CD8-positive, alpha-beta memory T cell (primary cell): ENCODE results near the gene KDM5A. TPM values are rescaled to one million over a fixed set of nuclear protein-coding genes. Genes with fewer than 3 reads are reported as not detected.

Experiments
- CTCF ChIA-PET: fragments of 350-600 bp; sonication (Branson Sonifier 250); formaldehyde crosslinking; loops from one replicate; lab custom pipeline; 2021; ENCODE audit warnings: antibody characterized with exemption; lab: Charles Lee
- POLR2A ChIA-PET: fragments of 350-600 bp; sonication (Branson Sonifier 250); formaldehyde crosslinking; loops from one replicate; lab custom pipeline; 2021; ENCODE audit warnings: antibody characterized with exemption; lab: Charles Lee
- DNase-seq, 5 donors: peaks; one replicate each; pipeline versions ENCODE4 v3.0.0 to v3.0.0-alpha.2; 2020 to 2022; ENCODE audit warnings: mixed read lengths in 1 of 5
- H3K27ac ChIP-seq: one replicate; pipeline ENCODE4 v1.7.0; 2013; ENCODE audit warnings: low read depth, mild to moderate bottlenecking, low read length, moderate library complexity
- H3K27me3 ChIP-seq: 2 replicates; pipeline ENCODE4 v1.7.0; 2013; ENCODE audit warnings: low read length, mild to moderate bottlenecking; ENCODE audit not compliant: insufficient read depth, poor library complexity, severe bottlenecking
- H3K36me3 ChIP-seq: 2 replicates; pipeline ENCODE4 v1.7.0; 2013; ENCODE audit warnings: mild to moderate bottlenecking, low read length, moderate library complexity; ENCODE audit not compliant: insufficient read depth
- H3K4me1 ChIP-seq: 2 replicates; pipeline ENCODE4 v1.7.0; 2013; ENCODE audit warnings: mild to moderate bottlenecking, low read length, moderate library complexity; ENCODE audit not compliant: insufficient read depth
- H3K4me3 ChIP-seq: 2 replicates; pipeline ENCODE4 v1.7.0; 2013; ENCODE audit warnings: mild to moderate bottlenecking, low read length
- H3K9me3 ChIP-seq: 2 replicates; pipeline ENCODE4 v1.7.0; 2013; ENCODE audit warnings: mild to moderate bottlenecking, low read length
- H3K27ac Mint-ChIP-seq, 8 donors: one replicate each; pipeline ENCODE4 v1.8.0; 2020 to 2021; ENCODE audit warnings: mixed read lengths in 8 of 8, mild to moderate bottlenecking in 6 of 8, inconsistent platforms in 3 of 8, moderate library complexity in 3 of 8
- H3K27me3 Mint-ChIP-seq, 2 donors: one replicate each; pipeline ENCODE4 v1.8.0; 2020 to 2021; ENCODE audit warnings: mixed read lengths in 2 of 2, mild to moderate bottlenecking in 1 of 2, moderate library complexity in 1 of 2
- H3K36me3 Mint-ChIP-seq, 3 donors: one replicate each; pipeline ENCODE4 v1.8.0; 2020 to 2021; ENCODE audit warnings: mixed read lengths in 3 of 3, inconsistent platforms in 1 of 3, mild to moderate bottlenecking in 1 of 3
- H3K4me1 Mint-ChIP-seq, 3 donors: one replicate each; pipeline ENCODE4 v1.8.0; 2020 to 2021; ENCODE audit warnings: mixed read lengths in 3 of 3, inconsistent platforms in 1 of 3, mild to moderate bottlenecking in 1 of 3
- H3K4me3 Mint-ChIP-seq, 7 donors: one replicate each; pipeline ENCODE4 v1.8.0; 2020 to 2021; ENCODE audit warnings: mixed read lengths in 7 of 7, mild to moderate bottlenecking in 6 of 7, moderate library complexity in 4 of 7, inconsistent platforms in 2 of 7
- H3K9me3 Mint-ChIP-seq, 5 donors: one replicate each; pipeline ENCODE4 v1.8.0; 2020 to 2022; ENCODE audit warnings: mixed read lengths in 5 of 5, mild to moderate bottlenecking in 3 of 5, moderate library complexity in 2 of 5, inconsistent platforms in 1 of 5
- polyA plus RNA-seq: library from polyadenylated mRNA; unstranded; fragments of 300-500 nt; fragmentation: Illumina TruSeq; gene quantifications from one replicate; pipeline ENCODE4 v1.2.3, GENCODE V29; 2021
- total RNA-seq, 2 experiments: library from RNA; stranded (reverse); gene quantifications; one replicate each; pipeline ENCODE4 v1.2.3, GENCODE V29; 2021

KDM5A gene
- total and polyA plus RNA-seq, 3 experiments from 2014 or later: 71.8 to 76.6 (median 75.6) TPM

DNA sequence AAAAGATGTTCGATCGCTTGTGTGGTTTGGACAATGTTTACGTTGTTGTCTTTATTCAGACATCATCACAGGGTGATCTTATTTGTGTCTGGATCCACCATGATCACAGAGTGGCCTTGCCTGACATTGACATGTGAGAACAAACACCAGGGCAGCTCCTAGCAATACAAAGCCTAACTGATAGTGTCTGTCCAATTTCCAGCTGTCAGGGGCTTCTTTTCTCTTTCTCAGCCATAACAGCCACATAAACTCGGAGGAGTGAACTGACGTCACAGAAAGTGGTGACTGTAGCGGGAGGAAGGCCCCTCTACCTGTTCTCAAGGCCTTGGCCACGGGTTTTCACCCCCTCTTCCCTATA, 120.7 kb downstream of the KDM5A start:
- no peaks in the 10 kb centered on the region for H3K9me3 Mint-ChIP-seq
- Histone ChIP-seq H3K27ac (no peak overlapping the region), H3K9me3 (no peaks in the 10 kb centered on the region), H3K4me1 (peaks cover 7% of the 10 kb centered on the region), H3K4me3 (no peak overlapping the region), H3K27me3 (no peaks in the 10 kb centered on the region), H3K36me3 (no peaks in the 10 kb centered on the region)
- CTCF ChIA-PET: no interaction called here
- no peak for DNase-seq
- no peak overlapping the region for H3K4me3 Mint-ChIP-seq
- peaks cover 0 to 4% (median 3%) of the 10 kb centered on the region in 3 donors for H3K36me3 Mint-ChIP-seq
- H3K27me3 Mint-ChIP-seq: no peaks in the 10 kb centered on the region
- POLR2A ChIA-PET: no interaction called here
- peak overlapping the region in 1 of 8 donors; percentile 18 for H3K27ac Mint-ChIP-seq
- H3K4me1 Mint-ChIP-seq: peaks cover 0 to 5% (median 3%) of the 10 kb centered on the region in 3 donors

DNA sequence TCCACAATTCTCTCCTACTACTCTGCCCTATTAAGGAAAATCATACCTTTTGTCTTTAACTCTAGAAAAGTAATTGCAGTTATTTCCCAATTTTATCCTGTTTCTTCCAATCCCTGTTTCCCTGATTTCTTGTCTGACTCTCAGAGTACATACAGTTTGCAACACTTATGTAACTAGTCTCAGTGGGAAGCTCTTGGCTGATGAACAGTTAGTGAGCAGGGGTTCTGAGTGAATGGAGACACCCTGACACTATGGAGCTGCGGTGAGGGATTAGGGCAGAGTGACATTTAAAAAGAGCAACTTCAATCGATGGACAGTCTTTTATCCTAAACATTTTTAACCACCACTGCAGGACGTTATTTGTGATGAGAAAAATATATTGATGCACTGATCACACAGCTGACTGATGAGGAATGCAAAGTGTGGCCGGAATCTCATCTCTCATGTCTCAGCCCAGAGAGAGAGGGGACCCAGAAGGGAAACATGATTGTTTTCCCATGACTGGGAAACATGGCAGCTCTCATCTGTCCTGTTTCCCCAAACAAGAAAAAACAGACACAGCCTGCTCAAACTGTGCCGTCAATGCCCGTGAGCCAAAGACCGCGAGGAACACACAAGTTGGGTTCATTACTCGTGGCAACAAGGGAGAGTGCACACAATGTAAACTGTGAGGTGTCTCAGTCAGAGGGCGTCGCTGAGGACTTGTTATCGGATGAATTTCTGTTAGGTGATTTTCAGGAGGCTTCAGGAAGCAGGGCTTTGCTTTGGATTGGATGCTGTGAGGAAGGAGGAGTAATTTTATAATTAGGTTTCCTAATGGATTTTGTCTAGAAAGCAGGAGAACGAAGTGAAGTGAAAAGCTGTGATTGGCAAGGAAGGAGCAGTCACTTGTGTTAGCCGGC, 121.3 kb downstream of the KDM5A start:
- no peak overlapping the region for H3K4me3 Mint-ChIP-seq

DNA sequence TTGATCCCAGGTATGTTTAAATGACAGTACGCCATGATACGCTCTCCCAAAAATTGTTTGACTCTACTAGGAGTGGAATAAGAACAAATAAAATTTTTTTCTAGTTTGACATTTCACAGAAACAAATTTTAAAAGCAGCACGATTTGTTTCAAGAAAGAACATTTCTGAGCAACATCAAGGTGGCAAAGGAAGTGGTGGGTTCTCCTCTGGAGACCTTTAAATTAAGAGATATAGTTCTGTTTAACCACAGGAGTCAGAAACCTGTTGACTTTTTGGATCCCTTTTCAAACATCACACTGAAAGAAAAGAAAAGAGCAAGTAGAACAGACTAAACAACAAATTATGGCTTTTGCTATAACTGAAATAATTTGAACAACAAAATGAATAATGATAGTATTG, 124.0 kb downstream of the KDM5A start:
- no peak overlapping the region for H3K27ac ChIP-seq
- ChIA-PET CTCF (interaction anchor here (1.3 kb wide), 1 partner anchor 10 kb away, joined by 3 read pairs; no protein-coding TSS in a partner anchor), POLR2A (no interaction called here)
- Mint-ChIP-seq H3K9me3 (no peaks in the 10 kb centered on the region), H3K27me3 (no peaks in the 10 kb centered on the region), H3K4me1 (peaks cover 0 to 5% (median 3%) of the 10 kb centered on the region in 3 donors), H3K27ac (no peak overlapping the region), H3K4me3 (no peak overlapping the region), H3K36me3 (peaks cover 0 to 4% (median 0%) of the 10 kb centered on the region in 3 donors)
- H3K36me3 ChIP-seq: no peaks in the 10 kb centered on the region
- H3K4me1 ChIP-seq: peaks cover 7% of the 10 kb centered on the region
- H3K9me3 ChIP-seq: no peaks in the 10 kb centered on the region
- no peaks in the 10 kb centered on the region for H3K27me3 ChIP-seq
- DNase-seq: no peak
- H3K4me3 ChIP-seq: no peak overlapping the region

More for the DNA sequence above, 121.3 kb downstream of the KDM5A start:
- H3K4me3 ChIP-seq: no peak overlapping the region
- no peaks in the 10 kb centered on the region for H3K36me3 ChIP-seq
- peak overlapping the region in 1 of 8 donors; percentile 18 for H3K27ac Mint-ChIP-seq
- peaks cover 7% of the 10 kb centered on the region for H3K4me1 ChIP-seq
- ChIA-PET CTCF (no interaction called here), POLR2A (no interaction called here)
- H3K9me3 Mint-ChIP-seq: no peaks in the 10 kb centered on the region
- H3K27me3 Mint-ChIP-seq: no peaks in the 10 kb centered on the region
- no peak overlapping the region for H3K27ac ChIP-seq
- no peaks in the 10 kb centered on the region for H3K27me3 ChIP-seq
- H3K4me1 Mint-ChIP-seq: peaks cover 0 to 5% (median 3%) of the 10 kb centered on the region in 3 donors
- DNase-seq: no peak
- H3K36me3 Mint-ChIP-seq: peaks cover 0 to 4% (median 3%) of the 10 kb centered on the region in 3 donors
- H3K9me3 ChIP-seq: no peaks in the 10 kb centered on the region

DNA sequence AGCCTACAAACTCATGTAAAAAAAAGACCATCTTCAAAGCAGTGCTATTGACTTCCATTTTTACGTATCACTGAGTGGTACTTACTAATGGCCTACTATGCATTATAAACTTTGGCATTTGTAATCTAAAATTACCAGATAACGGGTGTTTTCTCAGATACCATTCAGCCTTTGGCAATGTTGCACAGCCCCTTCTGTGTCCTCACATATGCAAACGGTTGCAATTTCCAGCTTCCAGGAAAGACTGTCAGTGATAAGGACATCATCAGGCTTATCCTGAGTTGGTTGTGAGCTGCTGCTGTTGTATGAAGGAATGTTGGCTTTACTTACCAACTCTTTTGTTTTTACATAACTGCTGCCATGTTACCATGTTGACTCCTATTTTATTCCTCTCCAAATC, 124.9 kb downstream of the KDM5A start:
- no peak for DNase-seq
- H3K27me3 Mint-ChIP-seq: peaks cover 0 to 5% of the 10 kb centered on the region in 2 donors
- H3K4me3 ChIP-seq: no peak overlapping the region
- CTCF ChIA-PET: interaction anchor here (1.3 kb wide), 1 partner anchor 11 kb away, joined by 3 read pairs; no protein-coding TSS in a partner anchor
- H3K36me3 ChIP-seq: no peaks in the 10 kb centered on the region
- H3K27me3 ChIP-seq: no peaks in the 10 kb centered on the region
- no peak overlapping the region for H3K27ac ChIP-seq
- H3K4me1 Mint-ChIP-seq: peaks cover 0 to 5% (median under 1%) of the 10 kb centered on the region in 3 donors
- no peak overlapping the region for H3K27ac Mint-ChIP-seq
- H3K4me3 Mint-ChIP-seq: no peak overlapping the region
- no peaks in the 10 kb centered on the region for H3K9me3 ChIP-seq
- peaks cover 0 to 4% (median 0%) of the 10 kb centered on the region in 3 donors for H3K36me3 Mint-ChIP-seq
- H3K9me3 Mint-ChIP-seq: no peaks in the 10 kb centered on the region
- POLR2A ChIA-PET: no interaction called here
- peaks cover 7% of the 10 kb centered on the region for H3K4me1 ChIP-seq

DNA sequence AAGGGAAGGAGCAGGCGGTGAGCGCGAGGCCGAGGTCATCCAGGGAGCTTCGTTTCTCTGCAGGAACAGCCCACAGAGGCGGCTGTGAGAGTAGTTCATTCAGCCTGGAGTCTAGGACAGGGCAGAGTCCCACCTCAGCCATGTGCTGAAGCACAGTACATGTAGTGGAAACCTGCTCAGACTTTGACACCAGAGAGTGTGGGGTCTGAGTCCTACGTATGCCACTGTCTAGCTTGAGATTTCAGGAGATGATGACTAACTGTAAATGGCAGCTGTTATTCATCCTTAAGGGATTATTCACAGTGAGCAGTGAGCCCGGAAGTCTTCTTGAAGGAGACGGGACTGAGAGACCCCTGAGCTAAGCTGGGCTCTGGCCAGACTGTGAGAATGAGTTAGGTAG, 125.5 kb downstream of the KDM5A start:
- H3K36me3 Mint-ChIP-seq: peaks cover 0 to 4% (median 0%) of the 10 kb centered on the region in 3 donors
- POLR2A ChIA-PET: no interaction called here
- Histone ChIP-seq H3K27me3 (no peaks in the 10 kb centered on the region), H3K4me1 (peaks cover 7% of the 10 kb centered on the region), H3K4me3 (no peak overlapping the region), H3K9me3 (no peaks in the 10 kb centered on the region), H3K36me3 (no peaks in the 10 kb centered on the region), H3K27ac (no peak overlapping the region)
- H3K27me3 Mint-ChIP-seq: peaks cover 2 to 5% of the 10 kb centered on the region in 2 donors
- CTCF ChIA-PET: no interaction called here
- H3K9me3 Mint-ChIP-seq: no peaks in the 10 kb centered on the region
- H3K27ac Mint-ChIP-seq: no peak overlapping the region
- H3K4me3 Mint-ChIP-seq: no peak overlapping the region
- peaks cover 0 to 5% (median 0%) of the 10 kb centered on the region in 3 donors for H3K4me1 Mint-ChIP-seq
- no peak for DNase-seq

DNA sequence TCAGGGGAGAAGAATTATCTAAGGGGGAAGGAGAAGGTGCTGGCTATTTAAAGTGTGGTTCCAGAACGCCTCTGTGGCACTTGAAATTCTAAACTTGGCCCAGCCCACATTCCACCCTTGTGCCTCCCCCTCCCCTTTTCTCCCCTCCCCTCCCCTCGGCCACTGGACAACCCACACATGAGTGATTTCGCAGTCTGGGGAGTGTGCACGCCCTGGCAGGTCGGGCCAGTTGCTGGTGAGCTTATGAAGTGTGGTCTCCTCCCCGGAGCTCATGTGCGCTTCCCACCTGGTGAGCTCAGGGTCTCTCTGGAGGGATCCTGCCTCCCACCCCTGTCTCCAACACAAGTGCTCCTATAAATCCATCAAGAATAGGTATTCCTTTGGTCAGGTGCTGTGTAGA, 126.3 kb downstream of the KDM5A start, which contains the start of gene SLC6A13:
SLC6A13 (minus strand) TSS at position 20 of the 400 bp plus-strand sequence. CDS start 2,784 bp downstream, outside the sequence.
- no peak for DNase-seq
- Mint-ChIP-seq H3K4me1 (peaks cover 0 to 5% (median 0%) of the 10 kb centered on the region in 3 donors), H3K27ac (peak within 1 kb of the TSS in 1 of 8 donors; percentile 68), H3K36me3 (peaks cover 0 to 4% (median 0%) of the 10 kb centered on the region in 3 donors), H3K27me3 (peaks cover 7 to 9% of the 10 kb centered on the region in 2 donors), H3K4me3 (no peak within 1 kb of the TSS), H3K9me3 (no peaks in the 10 kb centered on the region)
- ChIA-PET CTCF (no interaction called here), POLR2A (no interaction called here)
- H3K4me1 ChIP-seq: peaks cover 7% of the 10 kb centered on the region
- no peaks in the 10 kb centered on the region for H3K9me3 ChIP-seq
- no peak within 1 kb of the TSS for H3K4me3 ChIP-seq
- no peak within 1 kb of the TSS for H3K27ac ChIP-seq
- H3K27me3 ChIP-seq: no peaks in the 10 kb centered on the region
- no peaks in the 10 kb centered on the region for H3K36me3 ChIP-seq

DNA sequence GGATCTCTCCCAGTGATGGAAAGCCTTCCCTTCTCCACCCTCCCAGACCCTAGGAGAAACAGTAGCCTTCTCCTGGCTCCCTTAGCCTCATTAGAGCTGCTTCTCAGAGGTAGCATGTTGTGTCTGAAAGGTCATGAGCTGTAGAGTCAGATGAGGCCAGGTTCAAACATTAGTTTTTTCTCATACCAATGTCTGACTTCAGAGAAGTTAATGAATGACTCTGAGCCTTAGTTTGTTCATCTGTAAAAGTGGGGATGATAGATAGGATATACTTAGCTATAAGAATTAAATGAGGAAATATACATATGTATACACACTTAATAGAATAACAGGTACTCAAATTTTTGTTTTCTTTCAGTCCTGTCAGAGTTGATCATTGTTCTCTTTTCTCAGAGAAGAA, 127.0 kb downstream of the KDM5A start:
- Mint-ChIP-seq H3K4me3 (no peak overlapping the region), H3K4me1 (peaks cover 0 to 5% (median 0%) of the 10 kb centered on the region in 3 donors), H3K9me3 (no peaks in the 10 kb centered on the region), H3K27ac (peak overlapping the region in 1 of 8 donors; percentile 68), H3K36me3 (peaks cover 0 to 4% (median 0%) of the 10 kb centered on the region in 3 donors), H3K27me3 (peaks cover 7 to 16% of the 10 kb centered on the region in 2 donors)
- no peaks in the 10 kb centered on the region for H3K9me3 ChIP-seq
- peaks cover 7% of the 10 kb centered on the region for H3K4me1 ChIP-seq
- H3K36me3 ChIP-seq: no peaks in the 10 kb centered on the region
- ChIA-PET POLR2A (no interaction called here), CTCF (no interaction called here)
- H3K4me3 ChIP-seq: no peak overlapping the region
- H3K27me3 ChIP-seq: no peaks in the 10 kb centered on the region
- no peak overlapping the region for H3K27ac ChIP-seq
- no peak for DNase-seq
